Uterus (tissue), 4 donors: ENCODE measurements around the gene NUP153. TPM values are rescaled to one million over a fixed set of nuclear protein-coding genes. Genes with fewer than 3 reads are reported as not detected.
"Not testable (repeated sequence)": the region's sequence is repeated elsewhere in the genome, so short reads cannot be mapped to it uniquely, and the experiment has no call there.

Experiments
- DNase-seq, 2 donors: peaks; one replicate each; pipeline ENCODE4 v3.0.0-alpha.2; 2019 to 2020
- H3K27ac ChIP-seq, 2 donors: fragments of 200-600 bp; sonication (generic); 1 replicate in 1 of 2; 2 replicates in 1 of 2; pipeline ENCODE4 v1.5.1; 2016 to 2018
- H3K27me3 ChIP-seq, 2 donors: fragments of 200-600 bp; sonication (generic); one replicate each; pipeline ENCODE4 v1.5.1; 2018 to 2019; ENCODE audit warnings: control low read depth in 1 of 2
- H3K36me3 ChIP-seq, 2 donors: fragments of 200-600 bp; sonication (generic); one replicate each; pipeline ENCODE4 v1.5.1; 2019; ENCODE audit warnings: control low read depth in 1 of 2
- H3K4me1 ChIP-seq, 2 donors: fragments of 200-600 bp; sonication (generic); one replicate each; pipeline ENCODE4 v1.5.1; 2018 to 2019; ENCODE audit warnings: control low read depth in 1 of 2
- H3K4me3 ChIP-seq, 2 donors: fragments of 200-600 bp; sonication (generic); 1 replicate in 1 of 2; 2 replicates in 1 of 2; pipeline ENCODE4 v1.5.1; 2018 to 2019; ENCODE audit warnings: mild to moderate bottlenecking in 1 of 2
- H3K9me3 ChIP-seq, 2 donors: fragments of 200-600 bp; sonication (generic); one replicate each; pipeline ENCODE4 v1.5.1; 2019; ENCODE audit warnings: control low read depth in 1 of 2
- CTCF ChIP-seq, 4 experiments: fragments of 200-600 bp in 2 of 4; fragments of 450-650 bp in 2 of 4; sonication (generic) in 2 of 4; IDR thresholded peaks; one replicate each; pipeline ENCODE4 v1.5.1; 2016 to 2019; ENCODE audit warnings: antibody characterized with exemption in 4 of 4, mild to moderate bottlenecking in 2 of 4, moderate library complexity in 1 of 4
- POLR2A ChIP-seq, 2 donors: fragments of 450-650 bp; IDR thresholded peaks; one replicate each; pipeline ENCODE4 v1.6.1; 2016; ENCODE audit warnings: antibody characterized with exemption in 2 of 2, mild to moderate bottlenecking in 1 of 2, moderate library complexity in 1 of 2
- intact Hi-C: fragments of 100-400 bp; cut with DNase I; formaldehyde crosslinking; loops from one replicate; pipeline ENCODE4 v1.15.1; 2023; ENCODE audit warnings: low total_unique reads
- total RNA-seq, 4 donors: library from RNA; depleted of rRNA in 3 of 4; stranded (reverse); fragments of >200 nt in 3 of 4; gene quantifications; one replicate each; pipeline versions ENCODE4 v1.1.0 to v1.2.4, GENCODE V29; 2014 to 2023
- donor health status: DM: yes; HTN: yes; CAD: no.

NUP153 gene
- total RNA-seq, 4 donors from 2014 or later = 14.1 to 55.1 (median 48.4) TPM

GRCh38 chr6:17709476-17709875, 2.8 kb upstream of the NUP153 start:
- no peaks in the 10 kb centered on the region for H3K36me3 ChIP-seq
- H3K27ac ChIP-seq = no peak overlapping the region
- no peaks in the 10 kb centered on the region for H3K27me3 ChIP-seq
- TF ChIP-seq POLR2A (IDR thresholded peaks at IDR 0.05) (no peak), CTCF (IDR thresholded peaks at IDR 0.05) (no peak)
- no peaks in the 10 kb centered on the region for H3K9me3 ChIP-seq
- no peak overlapping the region for H3K4me3 ChIP-seq
- H3K4me1 ChIP-seq = no peaks in the 10 kb centered on the region
- intact Hi-C loops = loop anchor here (10.0 kb wide), 1 partner anchor 95 kb away; no protein-coding TSS in a partner anchor
- no peak for DNase-seq

GRCh38 chr6:17708035-17708434, 1.3 kb upstream of the NUP153 start:
- intact Hi-C loops = loop anchor here (10.0 kb wide), 1 partner anchor 93 kb away; no protein-coding TSS in a partner anchor
- not testable (repeated sequence) for DNase-seq, H3K27ac ChIP-seq, H3K36me3 ChIP-seq, H3K4me1 ChIP-seq, H3K9me3 ChIP-seq, H3K4me3 ChIP-seq, H3K27me3 ChIP-seq

- Histone ChIP-seq H3K27me3 (no peaks in the 10 kb centered on the region), H3K36me3 (no peaks in the 10 kb centered on the region), H3K27ac (peak overlapping the region; percentile 92 to 97), H3K9me3 (no peaks in the 10 kb centered on the region), H3K4me3 (peak overlapping the region; percentile 64 to 84), H3K4me1 (peaks cover 3 to 14% of the 10 kb centered on the region in 2 donors)
- no peak for DNase-seq
- TF ChIP-seq POLR2A (IDR thresholded peaks at IDR 0.05) = no peak
- no peak for TF ChIP-seq CTCF (IDR thresholded peaks at IDR 0.05)
- intact Hi-C loops = loop anchor here (10.0 kb wide), 1 partner anchor 93 kb away; no protein-coding TSS in a partner anchor
Observed at GRCh38 chr6:17707371-17707651, 586 bp upstream of the NUP153 start.

GRCh38 chr6:17705778-17706579, 746 bp downstream of the NUP153 start:
- Histone ChIP-seq H3K9me3 (no peaks in the 10 kb centered on the region), H3K27ac (peak overlapping the region; percentile 92 to 97), H3K4me3 (peak overlapping the region; percentile 64 to 84), H3K27me3 (no peaks in the 10 kb centered on the region), H3K36me3 (no peaks in the 10 kb centered on the region), H3K4me1 (peaks cover 8 to 14% of the 10 kb centered on the region in 2 donors)
- peak; percentile 55 to 56 for DNase-seq
- TF ChIP-seq POLR2A (IDR thresholded peaks at IDR 0.05) (no peak), CTCF (IDR thresholded peaks at IDR 0.05) (peak in 1 of 4 experiments; percentile 22)
- intact Hi-C loops = loop anchor here (10.0 kb wide), 1 partner anchor 91 kb away; no protein-coding TSS in a partner anchor

- peaks cover 8 to 14% of the 10 kb centered on the region in 2 donors for H3K4me1 ChIP-seq
- no peaks in the 10 kb centered on the region for H3K27me3 ChIP-seq
- DNase-seq = peak; percentile 55 to 56
- H3K9me3 ChIP-seq = no peaks in the 10 kb centered on the region
- H3K4me3 ChIP-seq = peak overlapping the region; percentile 64 to 84
- TF ChIP-seq POLR2A (IDR thresholded peaks at IDR 0.05) = no peak
- TF ChIP-seq CTCF (IDR thresholded peaks at IDR 0.05) = no peak
- intact Hi-C loops = loop anchor here (10.0 kb wide), 1 partner anchor 91 kb away; no protein-coding TSS in a partner anchor
- H3K27ac ChIP-seq = peak overlapping the region; percentile 92 to 97
- no peaks in the 10 kb centered on the region for H3K36me3 ChIP-seq
Observed at GRCh38 chr6:17705428-17705777, 1.3 kb downstream of the NUP153 start.
